Natural killer cell (primary cell): ENCODE results near the gene IFRD2. TPM values are rescaled to one million over a fixed set of nuclear protein-coding genes. Genes with fewer than 3 reads are reported as not detected.
A peak's percentile ranks its signal among the peaks of the same experiment; 100 is the strongest.

Source experiments
- ATAC-seq, 3 donors: fragments of 150-1000 bp in 2 of 3; fragments of 200-7000 bp in 1 of 3; cut with Tn5 transposase; 1 replicate in 1 of 3; 2 replicates in 2 of 3; pipeline ENCODE4 v1.10.0; 2021; ENCODE audit warnings: mild to moderate bottlenecking in 2 of 3, moderate library complexity in 2 of 3
- DNase-seq, 2 donors: peaks; one replicate each; pipeline versions ENCODE4 v3.0.0 to v3.0.0-alpha.2; 2013 to 2021; ENCODE audit warnings: mixed read lengths in 1 of 2
- H3K27ac ChIP-seq: one replicate; pipeline ENCODE4 v1.5.1; 2013; ENCODE audit warnings: mild to moderate bottlenecking, low read length
- H3K27me3 ChIP-seq: one replicate; pipeline ENCODE4 v1.6.1; 2013; ENCODE audit warnings: low read length; ENCODE audit not compliant: control insufficient read depth, insufficient read depth
- H3K36me3 ChIP-seq: one replicate; pipeline ENCODE4 v1.6.1; 2013; ENCODE audit warnings: low read length; ENCODE audit not compliant: control insufficient read depth, insufficient read depth
- H3K4me1 ChIP-seq: one replicate; pipeline ENCODE4 v1.6.1; 2013; ENCODE audit warnings: low read length; ENCODE audit not compliant: control insufficient read depth, insufficient read depth
- H3K4me3 ChIP-seq: one replicate; pipeline ENCODE4 v1.5.1; 2013; ENCODE audit warnings: low read length
- H3K9me3 ChIP-seq: one replicate; pipeline ENCODE4 v1.6.1; 2013; ENCODE audit warnings: low read length; ENCODE audit not compliant: control insufficient read depth, insufficient read depth
- H3K27ac Mint-ChIP-seq, 2 donors: one replicate each; pipeline ENCODE4 v1.8.0; 2022; ENCODE audit warnings: mild to moderate bottlenecking in 2 of 2, mixed read lengths in 2 of 2, moderate library complexity in 1 of 2
- H3K27me3 Mint-ChIP-seq, 2 donors: one replicate each; pipeline ENCODE4 v1.8.0; 2022; ENCODE audit warnings: low read depth in 2 of 2, mixed read lengths in 2 of 2
- H3K36me3 Mint-ChIP-seq: one replicate; pipeline ENCODE4 v1.8.0; 2022; ENCODE audit warnings: mixed read lengths
- H3K4me1 Mint-ChIP-seq, 2 donors: one replicate each; pipeline ENCODE4 v1.8.0; 2022; ENCODE audit warnings: mixed read lengths in 2 of 2
- H3K4me3 Mint-ChIP-seq: one replicate; pipeline ENCODE4 v1.8.0; 2022; ENCODE audit warnings: mild to moderate bottlenecking, moderate library complexity, mixed read lengths
- H3K9me3 Mint-ChIP-seq, 2 donors: one replicate each; pipeline ENCODE4 v1.8.0; 2022; ENCODE audit warnings: mixed read lengths in 2 of 2
- WGBS: methylation state at CpG from one replicate; pipeline ENCODE4 v1.1.7; 2013; ENCODE audit warnings: missing lambda C conversion rate; ENCODE audit not compliant: insufficient coverage; 5-methylcytosine and 5-hydroxymethylcytosine counted together
- intact Hi-C: fragments of 100-400 bp; cut with micrococcal nuclease; formaldehyde crosslinking; loops from one replicate; pipeline ENCODE4 v1.14.2; 2022
- total RNA-seq, 4 donors: library from RNA; stranded (reverse); fragments of 120-200 nt in 1 of 4; gene quantifications; one replicate each; pipeline versions ENCODE4 v1.2.3 to v1.2.4, GENCODE V29; 2013 to 2022
- TF ChIP-seq, protein P1 (sequence below): fragments of 200-600 bp; IDR thresholded peaks from one replicate; pipeline ENCODE4 v1.8.0; 2022; ENCODE audit warnings: antibody characterized with exemption

Gene IFRD2
- total RNA-seq, 3 donors from 2014 or later (not counting 1 experiment from before 2014, with no cell fraction given), result 27.8 to 39.1 (median 32.1) TPM

DNA sequence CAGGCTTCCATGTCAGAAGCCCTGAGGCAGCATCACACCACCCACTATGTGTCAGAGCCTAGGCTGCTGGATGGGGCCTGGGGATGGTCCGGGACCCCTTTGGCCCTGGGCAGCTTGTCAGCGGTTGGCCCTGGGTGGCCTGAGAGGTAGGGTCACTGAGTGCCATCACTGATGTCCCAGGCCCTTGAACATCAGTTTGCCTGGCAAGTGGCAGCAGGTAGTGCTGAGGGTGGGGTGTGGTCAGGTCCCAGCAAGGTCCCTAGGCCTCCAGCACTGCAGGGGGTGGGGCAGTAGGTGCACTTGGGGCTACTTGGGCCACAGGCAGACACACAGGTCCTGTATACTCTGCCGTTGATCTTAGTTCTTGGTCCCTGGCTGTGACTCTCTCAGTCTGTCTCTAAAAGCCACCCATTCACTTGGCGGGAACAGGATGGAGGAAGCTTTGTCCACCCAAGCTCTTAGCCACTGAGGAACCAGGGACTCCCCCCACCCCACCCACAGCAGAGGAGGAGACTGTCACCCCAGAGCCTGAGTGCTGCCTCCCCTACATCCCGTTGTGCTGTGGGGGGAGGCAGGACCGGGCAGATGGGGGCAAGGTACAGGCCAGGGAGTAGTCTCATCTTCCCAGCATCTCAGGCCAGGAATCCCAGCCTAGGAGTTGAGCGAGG lies 50.4 kb downstream of the IFRD2 start:
- TF ChIP-seq, protein P1, sequence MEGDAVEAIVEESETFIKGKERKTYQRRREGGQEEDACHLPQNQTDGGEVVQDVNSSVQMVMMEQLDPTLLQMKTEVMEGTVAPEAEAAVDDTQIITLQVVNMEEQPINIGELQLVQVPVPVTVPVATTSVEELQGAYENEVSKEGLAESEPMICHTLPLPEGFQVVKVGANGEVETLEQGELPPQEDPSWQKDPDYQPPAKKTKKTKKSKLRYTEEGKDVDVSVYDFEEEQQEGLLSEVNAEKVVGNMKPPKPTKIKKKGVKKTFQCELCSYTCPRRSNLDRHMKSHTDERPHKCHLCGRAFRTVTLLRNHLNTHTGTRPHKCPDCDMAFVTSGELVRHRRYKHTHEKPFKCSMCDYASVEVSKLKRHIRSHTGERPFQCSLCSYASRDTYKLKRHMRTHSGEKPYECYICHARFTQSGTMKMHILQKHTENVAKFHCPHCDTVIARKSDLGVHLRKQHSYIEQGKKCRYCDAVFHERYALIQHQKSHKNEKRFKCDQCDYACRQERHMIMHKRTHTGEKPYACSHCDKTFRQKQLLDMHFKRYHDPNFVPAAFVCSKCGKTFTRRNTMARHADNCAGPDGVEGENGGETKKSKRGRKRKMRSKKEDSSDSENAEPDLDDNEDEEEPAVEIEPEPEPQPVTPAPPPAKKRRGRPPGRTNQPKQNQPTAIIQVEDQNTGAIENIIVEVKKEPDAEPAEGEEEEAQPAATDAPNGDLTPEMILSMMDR, result no peak
- Histone ChIP-seq H3K4me1 (peaks cover 92% of the 10 kb centered on the region), H3K27me3 (no peaks in the 10 kb centered on the region), H3K4me3 (no peak overlapping the region), H3K27ac (peak overlapping the region; percentile 86), H3K9me3 (no peaks in the 10 kb centered on the region), H3K36me3 (peaks cover 27% of the 10 kb centered on the region)
- Mint-ChIP-seq H3K4me3 (peak overlapping the region; percentile 52), H3K9me3 (no peaks in the 10 kb centered on the region), H3K27ac (peak overlapping the region; percentile 95), H3K27me3 (no peaks in the 10 kb centered on the region), H3K4me1 (peaks cover 74 to 91% of the 10 kb centered on the region in 2 donors), H3K36me3 (no peaks in the 10 kb centered on the region)
- no peak for DNase-seq
- 47% methylated on average over 7 of the region's 7 CpGs for WGBS
- ATAC-seq, result no peak
- intact Hi-C loops, result no loop called here

- Histone ChIP-seq H3K9me3 (no peaks in the 10 kb centered on the region), H3K27me3 (no peaks in the 10 kb centered on the region), H3K36me3 (peaks cover 27% of the 10 kb centered on the region), H3K4me3 (no peak overlapping the region), H3K4me1 (peaks cover 91% of the 10 kb centered on the region), H3K27ac (peak overlapping the region; percentile 86)
- DNase-seq (no peak), ATAC-seq (no peak)
- WGBS, result 76% methylated on average over 4 of the region's 4 CpGs
- H3K4me3 Mint-ChIP-seq, result peak overlapping the region; percentile 76
- no peaks in the 10 kb centered on the region for H3K9me3 Mint-ChIP-seq
- H3K4me1 Mint-ChIP-seq, result peaks cover 69 to 91% of the 10 kb centered on the region in 2 donors
- intact Hi-C loops, result no loop called here
- TF ChIP-seq, protein P1, result no peak
- H3K27me3 Mint-ChIP-seq, result no peaks in the 10 kb centered on the region
- peak overlapping the region; percentile 95 for H3K27ac Mint-ChIP-seq
- H3K36me3 Mint-ChIP-seq, result no peaks in the 10 kb centered on the region
Observed at GRCh38 chr3:50241163-50241562, 51.1 kb downstream of the IFRD2 start.

DNA sequence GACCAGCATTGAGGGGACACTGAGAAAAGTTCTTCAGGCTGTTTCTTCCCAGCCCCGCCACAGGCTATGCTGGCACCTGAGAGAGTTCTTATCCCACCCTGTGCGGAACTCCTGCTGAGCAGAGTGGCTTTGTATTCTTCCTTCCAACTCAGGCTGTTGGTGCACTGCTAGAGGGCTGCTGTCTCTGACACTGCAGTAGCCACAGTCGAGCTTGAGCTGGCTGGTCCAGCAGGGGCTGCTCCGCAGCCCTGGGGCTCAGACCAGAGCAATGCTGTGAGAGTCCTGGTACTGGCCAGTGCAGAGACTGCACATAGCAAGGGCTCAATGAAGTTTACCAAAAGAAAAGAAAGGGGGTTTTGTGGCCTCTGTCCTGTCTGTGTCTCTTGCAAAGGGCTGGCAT lies 52.6 kb downstream of the IFRD2 start:
- H3K27me3 ChIP-seq, result no peaks in the 10 kb centered on the region
- H3K36me3 ChIP-seq, result peaks cover 23% of the 10 kb centered on the region
- no peaks in the 10 kb centered on the region for H3K27me3 Mint-ChIP-seq
- H3K9me3 ChIP-seq, result no peaks in the 10 kb centered on the region
- WGBS, result 85% methylated on average over 4 of the region's 4 CpGs
- H3K4me3 Mint-ChIP-seq, result peak overlapping the region; percentile 68
- H3K27ac Mint-ChIP-seq, result peak overlapping the region; percentile 95 to 96
- intact Hi-C loops, result no loop called here
- no peaks in the 10 kb centered on the region for H3K36me3 Mint-ChIP-seq
- H3K4me3 ChIP-seq, result no peak overlapping the region
- DNase-seq (no peak), ATAC-seq (no peak)
- peak overlapping the region; percentile 87 for H3K27ac ChIP-seq
- TF ChIP-seq, protein P1, result no peak
- H3K4me1 Mint-ChIP-seq, result peaks cover 62 to 82% of the 10 kb centered on the region in 2 donors
- no peaks in the 10 kb centered on the region for H3K9me3 Mint-ChIP-seq
- H3K4me1 ChIP-seq, result peaks cover 86% of the 10 kb centered on the region
